ENCODE measurements around the gene RHBDD2. TPM values are rescaled to one million over a fixed set of nuclear protein-coding genes. Genes with fewer than 3 reads are reported as not detected.

The RHBDD2 gene
- total and polyA plus RNA-seq, 4 donors: 13.6 to 65.0 (median 37.3) TPM

DNA sequence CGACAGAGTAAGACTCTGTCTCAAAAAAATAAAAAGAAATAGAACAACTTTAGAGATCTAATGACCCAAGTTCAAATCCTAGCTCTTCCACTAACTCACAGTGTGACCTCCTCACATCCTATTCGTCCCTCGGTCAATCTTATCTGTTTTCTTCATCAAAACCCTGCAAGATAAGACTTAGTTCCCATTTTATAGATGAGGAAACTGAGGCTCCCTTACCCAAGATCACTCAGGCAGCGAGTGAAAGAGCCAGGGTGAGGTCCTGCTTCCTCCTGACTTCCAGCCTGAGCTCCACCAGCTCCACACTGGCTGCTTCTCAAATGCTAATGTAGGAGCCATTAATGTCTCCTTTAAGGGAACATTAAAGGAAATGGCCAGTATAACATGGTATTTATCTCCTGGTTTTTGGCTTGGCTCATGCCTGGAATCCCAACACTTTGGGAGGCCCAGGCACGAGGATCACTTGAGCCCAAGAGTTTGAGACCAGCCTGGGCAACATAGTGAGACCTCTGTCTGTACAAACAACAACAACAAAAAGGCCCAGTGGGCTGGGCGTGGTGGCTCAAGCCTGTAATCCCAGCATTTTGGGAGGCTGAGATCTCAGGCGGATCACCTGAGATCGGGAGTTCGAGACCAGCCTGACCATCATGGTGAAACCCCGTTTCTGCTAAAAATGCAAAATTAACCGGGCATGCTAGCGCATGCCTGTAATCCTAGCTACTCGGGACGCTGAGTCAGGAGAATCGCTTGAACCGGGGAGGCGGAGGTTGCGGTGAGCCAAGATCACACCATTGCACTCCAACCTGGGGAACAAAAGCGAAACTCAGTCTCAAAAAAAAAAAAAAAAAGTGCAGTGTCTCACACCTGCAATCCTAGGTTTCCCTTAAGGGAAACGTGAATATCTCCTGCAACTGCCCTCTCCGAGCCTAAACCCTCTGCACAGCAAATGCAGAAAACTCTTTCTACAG lies 3.4 kb upstream of the RHBDD2 start:
- Histone ChIP-seq H3K4me3 (ENCODE audit: low read depth in 1 of 3, low read length in 3 of 3) (no peak overlapping the region), H3K36me3 (ENCODE audit: control insufficient read depth in 4 of 4, insufficient read depth in 3 of 4, low read depth in 1 of 4, low read length in 3 of 4) (no peaks in the 10 kb centered on the region), H3K9ac (ENCODE audit: low read depth in 1 of 2, low read length in 2 of 2) (no peak overlapping the region), H3K27ac (ENCODE audit: low read depth in 1 of 2, low read length in 2 of 2) (no peak overlapping the region), H3K4me1 (ENCODE audit: control insufficient read depth in 4 of 4, insufficient read depth in 4 of 4, low read length in 3 of 4) (peaks cover 2 to 18% (median 5%) of the 10 kb centered on the region in 4 donors), H3K9me3 (ENCODE audit: control insufficient read depth in 4 of 4, low read length in 3 of 4) (no peaks in the 10 kb centered on the region), H3K27me3 (ENCODE audit: control insufficient read depth in 4 of 4, insufficient read depth in 4 of 4, low read length in 3 of 4) (no peaks in the 10 kb centered on the region)
- TF ChIP-seq HNF4A (conservative IDR thresholded peaks at IDR 0.05) (no peak), JUND (IDR thresholded peaks at IDR 0.05) (no peak), TAF1 (conservative IDR thresholded peaks at IDR 0.05) (no peak), EGR1 (IDR thresholded peaks at IDR 0.05; ENCODE audit: low read depth in 2 of 2) (no peak), FOXA2 (IDR thresholded peaks at IDR 0.05) (no peak), YY1 (IDR thresholded peaks at IDR 0.05) (no peak), RAD21 (IDR thresholded peaks at IDR 0.05) (no peak)
- WGBS: 91% methylated on average over 21 of the region's 21 CpGs
- no peak for DNase-seq (ENCODE audit: low spot score)

DNA sequence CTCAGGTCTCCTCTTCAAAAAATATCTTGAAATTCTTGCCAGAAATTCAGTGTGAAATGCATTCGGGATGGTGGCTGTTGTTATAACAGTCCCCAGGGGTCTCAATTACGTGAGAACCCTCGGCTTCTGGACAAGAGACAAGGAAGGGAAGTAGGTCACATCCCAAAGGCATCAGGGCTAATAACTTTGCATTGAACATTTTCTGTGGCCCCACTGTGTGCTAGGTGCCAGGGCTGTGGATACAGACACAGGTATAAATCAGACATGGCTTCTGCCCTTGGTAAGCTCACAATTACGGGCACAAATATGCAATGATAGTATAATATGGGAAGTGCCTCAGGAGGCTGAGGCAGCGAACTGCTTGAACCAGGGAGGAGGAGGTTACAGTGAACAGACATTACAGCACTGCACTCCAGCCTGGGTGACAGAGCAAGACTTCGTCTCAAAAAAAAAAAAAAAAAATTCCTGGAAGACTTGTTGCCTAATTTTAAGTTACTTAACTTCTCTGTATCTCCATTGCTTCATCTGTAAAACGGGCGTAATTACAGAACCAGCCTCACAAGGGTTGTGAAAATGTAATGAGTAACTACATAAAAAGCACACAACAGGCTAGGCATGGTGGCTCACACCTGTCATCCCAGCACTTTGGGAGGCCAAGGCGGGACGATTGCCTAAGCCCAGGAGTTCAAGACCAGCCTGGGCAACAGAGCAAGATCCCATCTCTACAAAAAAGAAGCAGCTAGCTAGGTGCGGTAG lies 2.5 kb upstream of the RHBDD2 start:
- no peaks in the 10 kb centered on the region for H3K27me3 ChIP-seq (ENCODE audit: control insufficient read depth in 4 of 4, insufficient read depth in 4 of 4, low read length in 3 of 4)
- H3K27ac ChIP-seq (ENCODE audit: low read depth in 1 of 2, low read length in 2 of 2): no peak overlapping the region
- H3K4me3 ChIP-seq (ENCODE audit: low read depth in 1 of 3, low read length in 3 of 3): no peak overlapping the region
- no peaks in the 10 kb centered on the region for H3K9me3 ChIP-seq (ENCODE audit: control insufficient read depth in 4 of 4, low read length in 3 of 4)
- DNase-seq (ENCODE audit: low spot score): no peak
- no peak overlapping the region for H3K9ac ChIP-seq (ENCODE audit: low read depth in 1 of 2, low read length in 2 of 2)
- peaks cover 2 to 18% (median 5%) of the 10 kb centered on the region in 4 donors for H3K4me1 ChIP-seq (ENCODE audit: control insufficient read depth in 4 of 4, insufficient read depth in 4 of 4, low read length in 3 of 4)
- WGBS: 80% methylated on average over 11 of the region's 11 CpGs
- H3K36me3 ChIP-seq (ENCODE audit: control insufficient read depth in 4 of 4, insufficient read depth in 3 of 4, low read depth in 1 of 4, low read length in 3 of 4): peaks cover 0 to under 1% (median 0%) of the 10 kb centered on the region in 4 donors
- peak in 1 of 2 donors; percentile 5 for TF ChIP-seq RXRA (IDR thresholded peaks at IDR 0.05)
- TF ChIP-seq, protein P1, sequence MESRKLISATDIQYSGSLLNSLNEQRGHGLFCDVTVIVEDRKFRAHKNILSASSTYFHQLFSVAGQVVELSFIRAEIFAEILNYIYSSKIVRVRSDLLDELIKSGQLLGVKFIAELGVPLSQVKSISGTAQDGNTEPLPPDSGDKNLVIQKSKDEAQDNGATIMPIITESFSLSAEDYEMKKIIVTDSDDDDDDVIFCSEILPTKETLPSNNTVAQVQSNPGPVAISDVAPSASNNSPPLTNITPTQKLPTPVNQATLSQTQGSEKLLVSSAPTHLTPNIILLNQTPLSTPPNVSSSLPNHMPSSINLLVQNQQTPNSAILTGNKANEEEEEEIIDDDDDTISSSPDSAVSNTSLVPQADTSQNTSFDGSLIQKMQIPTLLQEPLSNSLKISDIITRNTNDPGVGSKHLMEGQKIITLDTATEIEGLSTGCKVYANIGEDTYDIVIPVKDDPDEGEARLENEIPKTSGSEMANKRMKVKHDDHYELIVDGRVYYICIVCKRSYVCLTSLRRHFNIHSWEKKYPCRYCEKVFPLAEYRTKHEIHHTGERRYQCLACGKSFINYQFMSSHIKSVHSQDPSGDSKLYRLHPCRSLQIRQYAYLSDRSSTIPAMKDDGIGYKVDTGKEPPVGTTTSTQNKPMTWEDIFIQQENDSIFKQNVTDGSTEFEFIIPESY (IDR thresholded peaks at IDR 0.05): no peak

GRCh38 chr7:75878312-75878768 lies 494 bp upstream of the RHBDD2 start:
- Histone ChIP-seq H3K9ac (ENCODE audit: low read depth in 1 of 2, low read length in 2 of 2) (peak overlapping the region; percentile 47 to 98), H3K4me3 (ENCODE audit: low read depth in 1 of 3, low read length in 3 of 3) (peak overlapping the region; percentile 19 to 64 (median 33)), H3K27ac (ENCODE audit: low read depth in 1 of 2, low read length in 2 of 2) (peak overlapping the region; percentile 90 to 93), H3K36me3 (ENCODE audit: control insufficient read depth in 4 of 4, insufficient read depth in 3 of 4, low read depth in 1 of 4, low read length in 3 of 4) (peaks cover 5 to 11% (median 9%) of the 10 kb centered on the region in 4 donors), H3K9me3 (ENCODE audit: control insufficient read depth in 4 of 4, low read length in 3 of 4) (no peaks in the 10 kb centered on the region), H3K4me1 (ENCODE audit: control insufficient read depth in 4 of 4, insufficient read depth in 4 of 4, low read length in 3 of 4) (peaks cover 2 to 18% (median 5%) of the 10 kb centered on the region in 4 donors), H3K27me3 (ENCODE audit: control insufficient read depth in 4 of 4, insufficient read depth in 4 of 4, low read length in 3 of 4) (no peaks in the 10 kb centered on the region)
- WGBS: 22% methylated on average over 10 of the region's 10 CpGs
- TF ChIP-seq, protein P2, sequence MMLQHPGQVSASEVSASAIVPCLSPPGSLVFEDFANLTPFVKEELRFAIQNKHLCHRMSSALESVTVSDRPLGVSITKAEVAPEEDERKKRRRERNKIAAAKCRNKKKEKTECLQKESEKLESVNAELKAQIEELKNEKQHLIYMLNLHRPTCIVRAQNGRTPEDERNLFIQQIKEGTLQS (IDR thresholded peaks at IDR 0.05): no peak
- TF ChIP-seq REST (IDR thresholded peaks at IDR 0.05): no peak
- TF ChIP-seq HNF4A (conservative IDR thresholded peaks at IDR 0.05): no peak
- no peak for TF ChIP-seq FOXA2 (IDR thresholded peaks at IDR 0.05)
- no peak for TF ChIP-seq YY1 (IDR thresholded peaks at IDR 0.05)
- no peak for TF ChIP-seq CTCF (IDR thresholded peaks at IDR 0.05; ENCODE audit: low read depth, low read length, missing input control)
- TF ChIP-seq NR2F2 (IDR thresholded peaks at IDR 0.05): no peak
- TF ChIP-seq RXRA (IDR thresholded peaks at IDR 0.05): no peak
- no peak for TF ChIP-seq JUND (IDR thresholded peaks at IDR 0.05)
- no peak for TF ChIP-seq RAD21 (IDR thresholded peaks at IDR 0.05)
- no peak for TF ChIP-seq TAF1 (conservative IDR thresholded peaks at IDR 0.05)
- no peak for TF ChIP-seq MAX (IDR thresholded peaks at IDR 0.05)
- DNase-seq (ENCODE audit: low spot score): no peak

All from liver (tissue), 9 donors.